ENCODE measurements around the gene NOX3. TPM values are rescaled to one million over a fixed set of nuclear protein-coding genes. Genes with fewer than 3 reads are reported as not detected.

Gene NOX3
- total RNA-seq, 1 experiment from 2014 or later, result not detected

- no peak for DNase-seq
Measured at GRCh38 chr6:155387481-155387880, 68.2 kb downstream of the NOX3 start.

DNA sequence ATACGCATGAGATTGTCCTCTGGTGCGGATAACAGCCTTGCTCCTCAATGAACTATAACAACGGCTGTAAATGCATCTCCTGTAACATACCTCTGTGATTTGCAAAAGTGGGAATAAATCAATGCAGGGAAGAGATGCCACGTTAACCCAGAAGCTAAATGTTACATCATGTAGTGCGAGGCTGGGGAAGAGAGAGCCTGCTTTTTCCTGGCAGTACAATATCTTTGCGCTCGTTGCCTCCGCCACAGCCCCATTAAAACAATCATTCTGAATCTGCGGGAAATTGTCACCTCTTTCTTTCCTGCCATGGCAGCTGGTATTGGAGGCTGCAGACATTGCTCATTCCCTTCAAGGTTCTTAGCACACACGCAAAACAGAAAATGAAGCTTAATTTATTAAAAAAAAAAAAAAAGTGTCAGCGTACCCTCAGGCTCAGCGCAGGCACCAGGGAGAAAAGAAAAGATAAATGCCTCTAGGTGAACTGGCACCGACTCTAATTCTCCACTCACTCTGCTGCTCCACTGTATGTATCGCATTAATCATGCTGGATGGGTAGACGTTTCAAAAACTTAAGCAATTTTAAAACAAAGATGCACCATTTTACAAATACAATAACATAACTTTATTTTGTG, 71.2 kb downstream of the NOX3 start:
- H3K36me3 ChIP-seq, result 0 out of 2 replicates have a peak, but pooled peaks cover 2% of the 10 kb centered on the region
- H3K9me3 ChIP-seq (replicated peaks), result no peaks in the 10 kb centered on the region
- DNase-seq, result no peak
- H3K27me3 ChIP-seq, result no peaks in the 10 kb centered on the region
- no peaks in the 10 kb centered on the region for H3K4me1 ChIP-seq
- H3K4me3 ChIP-seq, result no peak overlapping the region
- H3K27ac ChIP-seq, result no peak overlapping the region

More at GRCh38 chr6:155387481-155387880, 68.2 kb downstream of the NOX3 start:
- H3K27me3 ChIP-seq, result no peaks in the 10 kb centered on the region
- 0 out of 2 replicates have a peak, but pooled peaks cover 2% of the 10 kb centered on the region for H3K36me3 ChIP-seq
- H3K9me3 ChIP-seq (replicated peaks), result no peaks in the 10 kb centered on the region
- no peak overlapping the region for H3K27ac ChIP-seq
- H3K4me3 ChIP-seq, result no peak overlapping the region
- no peaks in the 10 kb centered on the region for H3K4me1 ChIP-seq

- Histone ChIP-seq H3K4me1 (no peaks in the 10 kb centered on the region), H3K4me3 (no peak overlapping the region), H3K36me3 (0 out of 2 replicates have a peak, but pooled peaks cover 2% of the 10 kb centered on the region), H3K9me3 (replicated peaks) (no peaks in the 10 kb centered on the region), H3K27ac (no peak overlapping the region), H3K27me3 (no peaks in the 10 kb centered on the region)
- DNase-seq, result no peak
Measured at GRCh38 chr6:155383913-155384312, 71.7 kb downstream of the NOX3 start.

- no peaks in the 10 kb centered on the region for H3K27me3 ChIP-seq
- H3K9me3 ChIP-seq (replicated peaks), result no peaks in the 10 kb centered on the region
- H3K4me3 ChIP-seq, result no peak overlapping the region
- no peak for DNase-seq
- no peaks in the 10 kb centered on the region for H3K4me1 ChIP-seq
- H3K36me3 ChIP-seq, result no peaks in the 10 kb centered on the region
- no peak overlapping the region for H3K27ac ChIP-seq
Measured at GRCh38 chr6:155382338-155382685, 73.3 kb downstream of the NOX3 start.

- Histone ChIP-seq H3K4me1 (no peaks in the 10 kb centered on the region), H3K27ac (no peak overlapping the region), H3K4me3 (no peak overlapping the region), H3K27me3 (no peaks in the 10 kb centered on the region), H3K9me3 (replicated peaks) (no peaks in the 10 kb centered on the region), H3K36me3 (no peaks in the 10 kb centered on the region)
- DNase-seq, result no peak
Measured at GRCh38 chr6:155381673-155382337, 73.8 kb downstream of the NOX3 start.

DNA sequence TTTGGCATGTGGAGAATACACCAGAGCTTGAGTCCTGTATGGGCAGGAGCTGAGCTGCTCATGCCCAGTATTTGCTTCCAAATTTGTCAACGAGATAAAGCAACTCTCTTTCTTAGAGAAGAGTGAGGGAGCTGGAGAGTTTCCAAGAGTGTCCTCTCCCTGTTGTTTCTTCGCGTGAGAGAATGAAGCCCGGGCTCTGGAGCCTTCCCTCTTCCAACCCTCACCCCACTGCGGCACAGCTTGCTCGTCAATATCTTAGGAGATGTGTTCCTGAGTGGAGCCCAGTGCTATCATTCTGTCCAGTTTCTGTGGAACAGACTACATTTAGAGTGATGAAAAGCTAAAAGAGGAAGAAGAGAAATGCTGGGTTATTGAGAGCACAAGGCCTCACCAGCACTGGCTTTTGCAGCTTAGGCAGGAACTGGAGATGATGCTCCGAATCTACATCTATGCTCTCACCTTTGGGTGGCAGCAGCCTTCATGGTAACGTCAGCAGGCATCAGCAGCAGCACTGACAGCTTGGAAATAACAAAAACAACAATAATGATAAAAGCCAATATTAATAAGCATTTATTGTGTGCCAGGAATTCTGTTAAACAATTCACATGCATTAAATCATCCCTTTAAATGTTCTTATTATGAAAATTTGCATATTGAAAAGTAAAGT, 74.8 kb downstream of the NOX3 start:
- Histone ChIP-seq H3K27ac (no peak overlapping the region), H3K9me3 (replicated peaks) (no peaks in the 10 kb centered on the region), H3K36me3 (no peaks in the 10 kb centered on the region), H3K4me1 (no peaks in the 10 kb centered on the region), H3K4me3 (no peak overlapping the region), H3K27me3 (no peaks in the 10 kb centered on the region)
- DNase-seq, result no peak

GRCh38 chr6:155378724-155379123, 76.9 kb downstream of the NOX3 start:
- H3K27ac ChIP-seq, result no peak overlapping the region
- no peak for DNase-seq
- no peaks in the 10 kb centered on the region for H3K27me3 ChIP-seq
- no peak overlapping the region for H3K4me3 ChIP-seq
- H3K9me3 ChIP-seq (replicated peaks), result no peaks in the 10 kb centered on the region
- H3K36me3 ChIP-seq, result no peaks in the 10 kb centered on the region
- H3K4me1 ChIP-seq, result no peaks in the 10 kb centered on the region

- Histone ChIP-seq H3K27me3 (no peaks in the 10 kb centered on the region), H3K4me3 (no peak overlapping the region), H3K9me3 (replicated peaks) (no peaks in the 10 kb centered on the region), H3K27ac (no peak overlapping the region), H3K36me3 (no peaks in the 10 kb centered on the region), H3K4me1 (no peaks in the 10 kb centered on the region)
- no peak for DNase-seq
Measured at GRCh38 chr6:155378276-155378675, 77.4 kb downstream of the NOX3 start.

DNA sequence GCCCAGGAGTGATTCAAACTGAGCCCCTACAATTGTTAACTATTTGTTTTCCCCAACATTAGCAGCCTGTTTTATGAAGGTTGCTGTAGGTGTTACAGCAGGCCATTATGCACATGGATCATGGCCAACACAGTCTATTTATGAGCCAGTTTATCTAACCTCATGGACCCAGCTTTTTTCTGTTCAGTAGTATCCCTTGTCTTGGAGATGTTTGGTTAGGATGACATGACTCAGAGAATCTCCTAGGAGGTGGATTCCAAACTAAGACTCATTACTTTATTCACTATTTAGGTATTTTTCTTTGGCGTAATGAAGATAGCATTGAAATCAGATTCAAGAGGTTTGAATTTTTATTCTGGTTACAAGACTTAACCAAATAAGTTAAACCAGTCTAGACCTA, 78.6 kb downstream of the NOX3 start:
- H3K27me3 ChIP-seq, result no peaks in the 10 kb centered on the region
- H3K36me3 ChIP-seq, result no peaks in the 10 kb centered on the region
- H3K4me3 ChIP-seq, result no peak overlapping the region
- no peaks in the 10 kb centered on the region for H3K4me1 ChIP-seq
- DNase-seq, result no peak
- no peaks in the 10 kb centered on the region for H3K9me3 ChIP-seq (replicated peaks)
- H3K27ac ChIP-seq, result no peak overlapping the region

GRCh38 chr6:155375801-155376200, 79.8 kb downstream of the NOX3 start:
- Histone ChIP-seq H3K27ac (no peak overlapping the region), H3K27me3 (no peaks in the 10 kb centered on the region)

GRCh38 chr6:155374681-155375080, 81.0 kb downstream of the NOX3 start:
- no peaks in the 10 kb centered on the region; the same call in 1 of the 2 replicates for H3K4me1 ChIP-seq
- no peak overlapping the region for H3K4me3 ChIP-seq
- H3K36me3 ChIP-seq, result no peaks in the 10 kb centered on the region
- no peak for DNase-seq
- H3K27me3 ChIP-seq, result no peaks in the 10 kb centered on the region
- no peaks in the 10 kb centered on the region for H3K9me3 ChIP-seq (replicated peaks)
- H3K27ac ChIP-seq, result no peak overlapping the region

More at GRCh38 chr6:155375801-155376200, 79.8 kb downstream of the NOX3 start:
- no peaks in the 10 kb centered on the region; the same call in 1 of the 2 replicates for H3K4me1 ChIP-seq
- H3K9me3 ChIP-seq (replicated peaks), result no peaks in the 10 kb centered on the region
- no peaks in the 10 kb centered on the region for H3K36me3 ChIP-seq
- no peak overlapping the region for H3K4me3 ChIP-seq
- no peak for DNase-seq

DNA sequence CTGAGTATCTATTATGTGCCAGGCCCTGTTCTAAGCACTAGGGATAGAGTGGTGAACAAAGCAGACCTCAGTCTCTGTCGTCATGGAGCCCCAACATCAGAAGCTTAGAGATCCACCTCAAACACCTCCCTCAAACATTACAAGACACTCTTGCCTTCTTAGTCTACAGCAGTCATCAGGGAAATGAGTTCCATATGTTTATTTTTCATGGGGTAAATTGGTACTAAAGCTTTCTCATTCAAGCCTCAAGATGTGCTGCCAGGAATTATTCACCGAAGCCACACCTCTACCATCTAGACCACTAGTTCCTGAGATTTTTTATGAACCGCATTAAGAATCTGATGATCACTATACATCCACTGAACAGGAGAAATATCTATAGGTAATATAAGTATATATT, 82.4 kb downstream of the NOX3 start:
- no peaks in the 10 kb centered on the region for H3K27me3 ChIP-seq
- H3K4me3 ChIP-seq, result no peak overlapping the region
- H3K9me3 ChIP-seq (replicated peaks), result no peaks in the 10 kb centered on the region
- no peak for DNase-seq
- no peaks in the 10 kb centered on the region for H3K36me3 ChIP-seq
- no peak overlapping the region for H3K27ac ChIP-seq
- no peaks in the 10 kb centered on the region; the same call in 1 of the 2 replicates for H3K4me1 ChIP-seq

GRCh38 chr6:155372256-155372655, 83.4 kb downstream of the NOX3 start:
- Histone ChIP-seq H3K4me3 (no peak overlapping the region), H3K27me3 (no peaks in the 10 kb centered on the region), H3K9me3 (replicated peaks) (no peaks in the 10 kb centered on the region), H3K27ac (no peak overlapping the region), H3K4me1 (no peaks in the 10 kb centered on the region; the same call in 1 of the 2 replicates), H3K36me3 (no peaks in the 10 kb centered on the region)
- no peak for DNase-seq

- Histone ChIP-seq H3K27me3 (no peaks in the 10 kb centered on the region), H3K4me1 (no peaks in the 10 kb centered on the region; the same call in 1 of the 2 replicates), H3K27ac (no peak overlapping the region), H3K9me3 (replicated peaks) (no peaks in the 10 kb centered on the region), H3K36me3 (no peaks in the 10 kb centered on the region), H3K4me3 (no peak overlapping the region)
- DNase-seq, result peak in 1 of 2 experiments; percentile 6
Measured at GRCh38 chr6:155371230-155371629, 84.4 kb downstream of the NOX3 start.

- no peak overlapping the region for H3K27ac ChIP-seq
- H3K9me3 ChIP-seq (replicated peaks), result no peaks in the 10 kb centered on the region
- no peak for DNase-seq
- no peaks in the 10 kb centered on the region for H3K36me3 ChIP-seq
- H3K4me3 ChIP-seq, result no peak overlapping the region
- H3K4me1 ChIP-seq, result no peaks in the 10 kb centered on the region; the same call in 1 of the 2 replicates
- H3K27me3 ChIP-seq, result no peaks in the 10 kb centered on the region
Measured at GRCh38 chr6:155366325-155366724, 89.3 kb downstream of the NOX3 start.
